Suprapubic skin (tissue), 3 donors: ENCODE results near the gene PCBP3.

Source experiments
- CTCF ChIP-seq, 2 donors: fragments of 200-600 bp in 1 of 2; fragments of 450-650 bp in 1 of 2; sonication (generic) in 1 of 2; IDR thresholded peaks; one replicate each; pipeline ENCODE4 v1.5.1; 2016 to 2019; ENCODE audit warnings: antibody characterized with exemption in 2 of 2, mild to moderate bottlenecking in 1 of 2, moderate library complexity in 1 of 2
- POLR2A ChIP-seq, 2 donors: fragments of 450-650 bp; IDR thresholded peaks; one replicate each; pipeline ENCODE4 v1.6.1; 2017; ENCODE audit warnings: antibody characterized with exemption in 2 of 2, mild to moderate bottlenecking in 2 of 2, moderate library complexity in 2 of 2

GRCh38 chr21:45709173-45709572, 65.6 kb downstream of the PCBP3 start:
- TF ChIP-seq CTCF (IDR thresholded peaks at IDR 0.05) (no peak), POLR2A (IDR thresholded peaks at IDR 0.05) (no peak)
